Muscle layer of duodenum (tissue), 2 donors: ENCODE measurements around the gene CAMK2A.
A peak's percentile ranks its signal among the peaks of the same experiment; 100 is the strongest.

ENCODE experiments used
- H3K27ac ChIP-seq: one replicate; pipeline ENCODE4 v1.7.0; 2013; ENCODE audit warnings: mild to moderate bottlenecking, low read length
- H3K27me3 ChIP-seq: one replicate; pipeline ENCODE4 v1.7.0; 2013; ENCODE audit warnings: low read depth, mild to moderate bottlenecking, control low read depth, low read length
- H3K36me3 ChIP-seq, 2 donors: one replicate each; pipeline ENCODE4 v1.7.0; 2013; ENCODE audit warnings: low read length in 2 of 2, control low read depth in 1 of 2, mild to moderate bottlenecking in 1 of 2; ENCODE audit not compliant: insufficient read depth in 2 of 2, control insufficient read depth in 1 of 2
- H3K4me1 ChIP-seq, 2 donors: one replicate each; pipeline ENCODE4 v1.7.0; 2013; ENCODE audit warnings: low read length in 2 of 2, mild to moderate bottlenecking in 2 of 2, control low read depth in 1 of 2, moderate library complexity in 1 of 2; ENCODE audit not compliant: insufficient read depth in 2 of 2, control insufficient read depth in 1 of 2
- H3K4me3 ChIP-seq, 2 donors: one replicate each; pipeline ENCODE4 v1.7.0; 2013; ENCODE audit warnings: low read length in 2 of 2, low read depth in 1 of 2, mild to moderate bottlenecking in 1 of 2
- H3K9me3 ChIP-seq, 2 donors: one replicate each; pipeline ENCODE4 v1.7.0; 2013; ENCODE audit warnings: low read length in 2 of 2, control low read depth in 1 of 2, mild to moderate bottlenecking in 1 of 2; ENCODE audit not compliant: control insufficient read depth in 1 of 2
- donor health status: healthy.

Gene CAMK2A

DNA sequence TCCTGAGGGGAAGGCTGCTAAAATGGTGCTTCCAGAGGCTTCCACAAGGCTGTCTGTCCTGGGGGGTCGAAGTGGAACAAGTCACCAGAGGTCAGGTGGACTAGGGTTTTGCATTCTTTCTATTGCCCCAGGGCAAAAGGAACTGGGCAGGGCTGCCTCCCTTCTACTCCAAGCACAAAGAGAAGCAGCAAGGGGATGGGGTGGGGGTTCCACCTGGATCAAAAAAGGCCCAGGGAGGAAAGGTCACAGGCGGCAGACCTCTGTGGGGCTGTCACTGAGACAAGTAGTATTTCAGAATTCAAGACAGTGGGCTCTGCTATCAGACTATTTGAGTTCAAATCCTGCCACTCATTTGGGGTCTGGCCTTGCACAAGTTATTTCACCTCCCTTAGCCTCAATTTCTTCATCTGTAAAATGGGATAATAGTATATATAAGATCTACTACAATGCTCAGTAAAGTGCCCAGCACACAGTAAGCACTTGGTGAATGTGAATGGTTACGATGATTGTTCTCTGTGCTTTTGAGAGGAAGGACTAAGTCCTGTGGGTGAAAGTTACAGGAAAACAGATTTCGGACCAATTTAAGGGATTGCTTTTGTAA lies 15.0 kb upstream of the CAMK2A start:
- Histone ChIP-seq H3K27me3 (no peaks in the 10 kb centered on the region), H3K36me3 (no peaks in the 10 kb centered on the region), H3K4me3 (no peak overlapping the region), H3K27ac (peak overlapping the region; percentile 32), H3K9me3 (no peaks in the 10 kb centered on the region), H3K4me1 (peaks cover 0 to 26% of the 10 kb centered on the region in 2 donors)

DNA sequence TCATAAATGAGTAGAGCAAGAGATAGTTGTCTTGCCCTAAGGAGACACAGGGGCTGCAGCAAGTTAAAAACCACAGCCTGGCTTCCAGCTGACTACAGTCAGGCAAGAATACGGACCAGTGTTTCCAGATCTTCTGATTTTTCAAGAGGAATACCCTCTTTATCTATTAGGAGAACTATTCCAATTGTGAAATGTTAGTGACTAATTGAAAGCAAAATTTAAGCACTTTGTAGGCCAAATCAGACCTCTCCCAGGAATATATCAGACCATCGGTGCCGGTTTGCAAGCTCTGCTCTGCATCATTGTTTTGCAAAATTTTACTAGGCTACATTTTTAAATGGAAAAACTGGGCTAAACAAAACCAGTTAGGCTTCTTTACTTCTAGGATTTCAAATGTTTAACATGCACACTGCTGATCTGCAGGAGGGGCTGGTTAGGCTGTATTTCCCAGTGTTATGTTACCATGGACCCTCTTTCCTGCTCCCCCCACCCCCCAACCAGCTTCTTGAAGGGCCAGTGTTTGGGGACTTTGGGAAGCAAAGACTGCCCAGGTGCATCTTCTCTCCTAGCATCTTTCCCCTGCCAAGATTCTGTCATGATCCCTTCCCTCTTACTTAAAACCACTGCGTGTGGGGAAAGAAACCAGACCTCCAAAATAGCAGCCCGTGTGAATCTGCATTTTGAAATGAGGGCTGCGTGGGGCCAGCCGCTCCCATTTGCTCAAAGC lies 14.2 kb upstream of the CAMK2A start:
- Histone ChIP-seq H3K9me3 (no peaks in the 10 kb centered on the region), H3K27ac (peak overlapping the region; percentile 32), H3K36me3 (no peaks in the 10 kb centered on the region), H3K4me3 (no peak overlapping the region), H3K4me1 (peaks cover 0 to 20% of the 10 kb centered on the region in 2 donors), H3K27me3 (no peaks in the 10 kb centered on the region)

DNA sequence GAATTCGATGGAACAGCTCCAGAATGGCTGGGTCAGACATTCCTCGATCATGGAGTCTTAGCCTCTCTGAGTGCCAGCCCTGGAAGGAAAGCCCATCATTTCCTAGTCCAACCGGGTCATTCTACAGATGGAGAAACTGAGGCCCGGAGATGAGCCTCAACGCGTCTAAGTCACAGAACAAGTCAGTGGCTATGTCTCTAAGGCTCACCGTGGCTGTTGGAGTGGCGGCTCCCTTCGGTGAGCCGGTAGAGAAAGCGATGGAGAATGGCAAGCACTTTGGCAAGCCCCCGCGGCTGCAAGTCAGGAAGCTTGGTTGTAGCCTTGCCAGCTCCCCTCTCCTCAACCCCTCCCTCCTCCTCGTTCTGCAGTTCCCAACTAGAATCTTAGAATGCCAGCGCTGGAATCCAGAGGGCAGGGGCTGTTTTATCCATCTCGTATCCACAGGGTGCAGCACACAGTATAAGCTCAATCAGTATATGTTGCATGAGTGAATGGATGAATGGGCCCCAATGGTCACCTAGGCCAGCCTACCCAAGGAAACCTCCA lies 13.6 kb upstream of the CAMK2A start:
- Histone ChIP-seq H3K9me3 (no peaks in the 10 kb centered on the region), H3K27me3 (no peaks in the 10 kb centered on the region), H3K27ac (no peak overlapping the region), H3K4me1 (peaks cover 3 to 20% of the 10 kb centered on the region in 2 donors), H3K36me3 (no peaks in the 10 kb centered on the region), H3K4me3 (peak overlapping the region; percentile 21 to 58)

DNA sequence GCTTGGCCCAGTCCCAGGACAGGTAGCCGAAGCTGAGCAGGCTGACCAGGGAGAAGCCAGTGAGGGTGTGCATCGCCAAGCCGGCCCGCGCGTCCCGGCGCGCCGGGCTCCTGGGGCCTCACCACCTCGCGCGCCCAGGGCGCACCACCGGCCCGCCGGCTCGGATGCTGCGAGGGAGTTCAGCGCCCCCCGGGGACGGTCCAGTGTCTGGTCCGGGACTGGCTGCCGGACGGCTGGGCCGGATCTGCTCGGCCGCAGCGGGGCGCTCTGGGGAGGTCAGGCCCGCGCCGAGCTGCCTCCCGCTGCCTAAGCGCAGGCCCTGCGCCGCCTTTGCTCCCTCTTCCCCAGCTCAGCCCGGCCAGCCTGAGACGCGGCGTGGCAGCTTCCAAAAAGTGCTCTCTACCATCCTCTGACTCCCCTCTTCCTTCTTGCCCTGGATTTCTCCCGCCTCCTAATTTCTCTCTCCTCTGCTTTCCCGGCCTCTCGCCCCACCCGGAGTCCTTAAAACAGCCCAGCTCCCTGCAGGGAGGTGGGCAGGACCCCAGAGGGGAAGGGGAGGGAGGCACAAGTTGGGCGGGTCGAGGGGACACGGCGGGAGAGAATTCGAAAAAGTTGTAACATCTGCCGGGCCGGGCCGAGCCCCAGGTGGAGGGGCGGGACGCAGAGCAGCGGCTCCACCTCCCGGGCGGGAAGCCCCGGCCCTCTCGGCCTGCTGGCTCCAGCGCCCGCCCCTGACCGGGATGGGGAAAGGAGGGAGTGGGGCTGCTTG lies 12.9 kb upstream of the CAMK2A start, which contains the start of gene ARSI:
Gene ARSI (minus strand): TSS at position 605 of the 769 bp plus-strand sequence. CDS start 532 bp downstream, at position 73.
- H3K4me3 ChIP-seq = peak within 1 kb of the TSS; percentile 28 to 58
- H3K27me3 ChIP-seq = no peaks in the 10 kb centered on the region
- no peaks in the 10 kb centered on the region for H3K36me3 ChIP-seq
- H3K27ac ChIP-seq = no peak within 1 kb of the TSS
- no peaks in the 10 kb centered on the region for H3K9me3 ChIP-seq
- peaks cover 3 to 20% of the 10 kb centered on the region in 2 donors for H3K4me1 ChIP-seq

DNA sequence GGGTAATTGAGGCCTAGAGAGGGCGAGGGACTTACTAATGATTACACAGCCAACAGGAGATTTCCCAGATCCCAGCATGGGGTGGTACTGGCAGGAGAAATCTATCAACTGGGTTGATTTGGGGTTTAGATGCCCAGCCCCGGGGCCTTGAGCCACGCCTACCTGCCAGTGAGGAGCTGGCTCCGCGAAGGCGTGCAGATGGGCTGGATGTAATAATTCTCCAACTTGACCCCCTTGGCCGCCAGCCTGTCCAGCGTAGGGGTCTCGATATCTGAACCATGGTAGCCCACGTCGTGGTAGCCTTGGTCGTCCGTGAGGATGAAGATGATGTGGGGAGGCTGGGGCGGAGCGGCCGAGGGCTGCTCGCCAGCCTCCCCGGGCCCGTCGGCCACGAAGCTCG lies 12.3 kb upstream of the CAMK2A start:
- peaks cover 3 to 20% of the 10 kb centered on the region in 2 donors for H3K4me1 ChIP-seq

DNA sequence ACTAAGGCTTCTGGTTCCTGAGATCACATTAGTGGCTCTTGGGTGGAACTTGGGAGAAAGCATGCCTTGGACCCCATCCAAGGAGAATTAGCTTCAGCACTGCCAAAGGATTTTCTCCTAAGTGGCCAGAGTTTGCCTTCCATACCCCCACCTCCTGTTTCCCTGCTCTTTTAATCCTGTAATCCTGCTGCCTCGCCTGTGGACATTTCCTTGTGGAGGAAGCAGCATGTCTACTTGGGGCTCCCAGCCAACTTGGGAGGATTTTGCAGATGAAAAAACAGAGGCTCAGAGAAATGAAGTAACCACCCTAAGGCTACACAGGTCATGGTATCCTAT lies 11.6 kb upstream of the CAMK2A start:
- Histone ChIP-seq H3K27ac (no peak overlapping the region), H3K4me1 (peaks cover 3 to 20% of the 10 kb centered on the region in 2 donors), H3K27me3 (no peaks in the 10 kb centered on the region), H3K4me3 (peak overlapping the region; percentile 28 to 58), H3K9me3 (no peaks in the 10 kb centered on the region), H3K36me3 (no peaks in the 10 kb centered on the region)

More for the DNA sequence above, 12.3 kb upstream of the CAMK2A start:
- H3K27ac ChIP-seq = no peak overlapping the region
- H3K9me3 ChIP-seq = no peaks in the 10 kb centered on the region
- peak overlapping the region; percentile 28 to 58 for H3K4me3 ChIP-seq
- H3K36me3 ChIP-seq = no peaks in the 10 kb centered on the region
- H3K27me3 ChIP-seq = no peaks in the 10 kb centered on the region

DNA sequence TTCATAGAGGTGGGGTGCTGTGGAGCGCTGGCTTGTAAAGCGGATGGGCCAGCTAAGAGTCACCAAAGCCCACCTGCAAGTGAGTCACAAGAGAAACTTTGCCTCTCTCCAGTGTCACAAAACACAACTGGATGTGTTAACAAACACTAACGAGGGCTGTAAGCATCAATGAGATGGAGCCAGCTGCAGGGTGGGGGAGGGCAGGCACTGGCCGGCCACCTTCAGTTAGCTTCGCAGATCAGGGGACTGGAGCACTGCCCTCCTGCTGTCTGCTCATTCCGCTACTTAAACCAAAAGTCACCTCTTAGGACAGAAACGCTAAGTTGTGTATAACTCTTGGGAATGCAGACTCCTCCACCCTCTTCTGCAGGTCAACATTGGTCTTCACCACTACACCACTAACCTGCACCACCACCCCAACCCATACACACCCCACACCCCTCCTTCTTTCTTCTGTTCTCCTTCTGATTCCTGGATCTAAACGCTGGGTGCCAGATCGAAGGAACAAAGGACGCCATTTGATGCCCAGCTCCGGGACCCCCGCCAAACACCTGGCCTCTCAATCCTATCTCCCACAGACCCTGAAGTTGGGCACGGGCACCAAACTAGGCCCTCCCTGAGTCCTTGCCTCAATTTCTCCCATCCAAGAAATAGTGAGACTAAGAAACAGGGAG lies 11.1 kb upstream of the CAMK2A start:
- Histone ChIP-seq H3K27ac (no peak overlapping the region), H3K4me1 (peaks cover 3 to 20% of the 10 kb centered on the region in 2 donors), H3K27me3 (no peaks in the 10 kb centered on the region), H3K36me3 (no peaks in the 10 kb centered on the region), H3K4me3 (no peak overlapping the region), H3K9me3 (no peaks in the 10 kb centered on the region)

DNA sequence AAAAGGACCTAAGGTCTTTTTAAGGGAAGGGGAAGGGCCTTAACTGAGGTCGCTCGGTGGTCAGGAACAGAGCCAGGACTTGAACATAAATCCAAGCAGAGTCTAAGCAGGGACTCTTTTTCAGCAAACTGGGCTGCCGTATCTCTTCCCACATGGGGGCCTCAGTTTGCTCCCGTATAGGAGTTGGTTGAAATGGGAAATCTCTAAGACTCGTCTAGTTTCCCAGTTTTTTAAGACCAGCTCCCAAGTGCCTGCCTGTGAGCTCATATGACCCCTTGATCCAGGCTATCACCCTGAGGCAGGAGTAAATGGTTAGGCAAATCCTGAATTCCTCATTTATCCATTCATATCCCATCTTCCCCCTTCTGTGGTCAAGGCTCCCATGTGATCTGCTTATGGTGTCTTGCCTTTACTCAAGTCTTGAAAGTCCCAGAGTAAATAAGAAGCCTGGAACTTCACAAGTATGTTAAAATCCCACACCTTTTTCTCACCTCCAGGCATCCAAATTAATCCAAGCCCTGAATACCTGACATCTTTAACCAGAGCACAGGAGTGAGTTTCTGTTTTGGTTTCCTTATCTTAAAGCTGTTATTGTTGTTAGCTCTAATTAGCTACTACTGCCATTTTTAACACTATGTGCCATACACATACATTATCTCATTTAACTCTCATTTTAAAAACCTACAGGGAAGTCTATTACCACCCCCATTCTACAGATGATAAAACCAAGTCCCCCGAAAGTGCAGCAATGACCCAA lies 10.2 kb upstream of the CAMK2A start:
- H3K4me3 ChIP-seq = no peak overlapping the region
- peak overlapping the region; percentile 47 for H3K27ac ChIP-seq
- no peaks in the 10 kb centered on the region for H3K27me3 ChIP-seq
- H3K9me3 ChIP-seq = no peaks in the 10 kb centered on the region
- no peaks in the 10 kb centered on the region for H3K36me3 ChIP-seq
- peaks cover 3 to 26% of the 10 kb centered on the region in 2 donors for H3K4me1 ChIP-seq

DNA sequence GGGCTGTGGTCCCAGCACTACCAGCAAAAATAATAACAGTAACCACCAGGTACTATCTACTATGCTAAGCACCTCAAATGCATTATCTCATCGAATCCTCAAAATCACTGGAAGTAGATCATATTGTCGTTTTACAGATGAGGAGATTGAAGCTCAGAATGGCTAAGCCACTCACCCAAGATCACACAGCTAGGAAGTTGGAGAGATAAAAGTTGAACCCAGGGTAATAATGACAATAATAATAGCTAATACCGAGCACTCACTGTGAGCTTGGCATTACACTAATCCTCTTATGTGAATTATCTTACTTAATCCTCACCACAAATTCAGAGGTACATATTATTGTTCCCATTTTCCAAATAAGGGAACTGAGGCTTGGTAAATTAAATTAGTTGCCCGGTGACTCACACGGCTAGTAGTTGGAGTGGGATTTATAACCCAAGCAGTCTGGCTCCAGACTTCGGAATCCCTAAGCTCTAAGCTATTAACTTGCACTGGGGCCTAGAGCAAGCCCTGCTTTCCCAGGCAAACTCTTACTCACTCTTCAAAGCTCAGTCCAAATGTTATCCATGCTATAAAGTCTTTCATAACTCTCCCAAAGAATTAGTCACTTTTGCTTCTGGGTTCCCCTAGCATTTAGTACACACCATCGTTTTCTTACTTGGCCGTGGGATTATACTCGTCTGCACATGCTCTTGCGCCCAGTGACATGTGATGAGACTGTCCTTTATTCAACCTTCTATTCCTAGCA lies 9.3 kb upstream of the CAMK2A start:
- Histone ChIP-seq H3K9me3 (no peaks in the 10 kb centered on the region), H3K4me1 (peaks cover 3 to 26% of the 10 kb centered on the region in 2 donors), H3K36me3 (no peaks in the 10 kb centered on the region), H3K27me3 (no peaks in the 10 kb centered on the region), H3K27ac (peak overlapping the region; percentile 10), H3K4me3 (no peak overlapping the region)
